Natural killer cell (primary cell): ENCODE measurements around the gene SHKBP1. TPM values are rescaled to one million over a fixed set of nuclear protein-coding genes. Genes with fewer than 3 reads are reported as not detected.
A peak's percentile ranks its signal among the peaks of the same experiment; 100 is the strongest.

Source experiments
- ATAC-seq, 3 donors: fragments of 150-1000 bp in 2 of 3; fragments of 200-7000 bp in 1 of 3; cut with Tn5 transposase; 1 replicate in 1 of 3; 2 replicates in 2 of 3; pipeline ENCODE4 v1.10.0; 2021; ENCODE audit warnings: mild to moderate bottlenecking in 2 of 3, moderate library complexity in 2 of 3
- DNase-seq, 2 donors: peaks; one replicate each; pipeline versions ENCODE4 v3.0.0 to v3.0.0-alpha.2; 2013 to 2021; ENCODE audit warnings: mixed read lengths in 1 of 2
- H3K27ac ChIP-seq: one replicate; pipeline ENCODE4 v1.5.1; 2013; ENCODE audit warnings: mild to moderate bottlenecking, low read length
- H3K27me3 ChIP-seq: one replicate; pipeline ENCODE4 v1.6.1; 2013; ENCODE audit warnings: low read length; ENCODE audit not compliant: control insufficient read depth, insufficient read depth
- H3K36me3 ChIP-seq: one replicate; pipeline ENCODE4 v1.6.1; 2013; ENCODE audit warnings: low read length; ENCODE audit not compliant: control insufficient read depth, insufficient read depth
- H3K4me1 ChIP-seq: one replicate; pipeline ENCODE4 v1.6.1; 2013; ENCODE audit warnings: low read length; ENCODE audit not compliant: control insufficient read depth, insufficient read depth
- H3K4me3 ChIP-seq: one replicate; pipeline ENCODE4 v1.5.1; 2013; ENCODE audit warnings: low read length
- H3K9me3 ChIP-seq: one replicate; pipeline ENCODE4 v1.6.1; 2013; ENCODE audit warnings: low read length; ENCODE audit not compliant: control insufficient read depth, insufficient read depth
- H3K27ac Mint-ChIP-seq, 2 donors: one replicate each; pipeline ENCODE4 v1.8.0; 2022; ENCODE audit warnings: mild to moderate bottlenecking in 2 of 2, mixed read lengths in 2 of 2, moderate library complexity in 1 of 2
- H3K27me3 Mint-ChIP-seq, 2 donors: one replicate each; pipeline ENCODE4 v1.8.0; 2022; ENCODE audit warnings: low read depth in 2 of 2, mixed read lengths in 2 of 2
- H3K36me3 Mint-ChIP-seq: one replicate; pipeline ENCODE4 v1.8.0; 2022; ENCODE audit warnings: mixed read lengths
- H3K4me1 Mint-ChIP-seq, 2 donors: one replicate each; pipeline ENCODE4 v1.8.0; 2022; ENCODE audit warnings: mixed read lengths in 2 of 2
- H3K4me3 Mint-ChIP-seq: one replicate; pipeline ENCODE4 v1.8.0; 2022; ENCODE audit warnings: mild to moderate bottlenecking, moderate library complexity, mixed read lengths
- H3K9me3 Mint-ChIP-seq, 2 donors: one replicate each; pipeline ENCODE4 v1.8.0; 2022; ENCODE audit warnings: mixed read lengths in 2 of 2
- WGBS: methylation state at CpG from one replicate; pipeline ENCODE4 v1.1.7; 2013; ENCODE audit warnings: missing lambda C conversion rate; ENCODE audit not compliant: insufficient coverage; 5-methylcytosine and 5-hydroxymethylcytosine counted together
- intact Hi-C: fragments of 100-400 bp; cut with micrococcal nuclease; formaldehyde crosslinking; loops from one replicate; pipeline ENCODE4 v1.14.2; 2022
- total RNA-seq, 4 donors: library from RNA; stranded (reverse); fragments of 120-200 nt in 1 of 4; gene quantifications; one replicate each; pipeline versions ENCODE4 v1.2.3 to v1.2.4, GENCODE V29; 2013 to 2022
- TF ChIP-seq, protein P1 (sequence below): fragments of 200-600 bp; IDR thresholded peaks from one replicate; pipeline ENCODE4 v1.8.0; 2022; ENCODE audit warnings: antibody characterized with exemption

Gene SHKBP1
- total RNA-seq, 3 donors from 2014 or later (not counting 1 experiment from before 2014, with no cell fraction given), result 209 to 224 (median 209) TPM

DNA sequence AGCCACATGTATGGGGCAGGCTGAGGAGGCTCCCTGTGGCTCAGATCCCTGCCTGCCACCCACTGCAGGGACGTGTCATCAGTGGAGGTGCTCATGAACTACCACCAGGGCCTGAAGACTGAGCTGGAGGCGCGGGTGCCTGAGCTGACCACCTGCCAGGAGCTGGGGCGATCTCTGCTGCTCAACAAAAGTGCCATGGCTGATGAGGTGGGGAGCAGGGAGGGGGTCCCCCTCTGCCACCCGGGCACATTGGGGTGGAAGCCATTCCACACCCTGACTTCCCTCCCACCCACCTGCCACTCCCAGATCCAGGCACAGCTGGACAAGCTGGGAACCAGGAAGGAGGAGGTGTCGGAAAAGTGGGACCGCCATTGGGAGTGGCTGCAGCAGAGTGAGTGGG, 11.3 kb upstream of the SHKBP1 start:
- TF ChIP-seq, protein P1, sequence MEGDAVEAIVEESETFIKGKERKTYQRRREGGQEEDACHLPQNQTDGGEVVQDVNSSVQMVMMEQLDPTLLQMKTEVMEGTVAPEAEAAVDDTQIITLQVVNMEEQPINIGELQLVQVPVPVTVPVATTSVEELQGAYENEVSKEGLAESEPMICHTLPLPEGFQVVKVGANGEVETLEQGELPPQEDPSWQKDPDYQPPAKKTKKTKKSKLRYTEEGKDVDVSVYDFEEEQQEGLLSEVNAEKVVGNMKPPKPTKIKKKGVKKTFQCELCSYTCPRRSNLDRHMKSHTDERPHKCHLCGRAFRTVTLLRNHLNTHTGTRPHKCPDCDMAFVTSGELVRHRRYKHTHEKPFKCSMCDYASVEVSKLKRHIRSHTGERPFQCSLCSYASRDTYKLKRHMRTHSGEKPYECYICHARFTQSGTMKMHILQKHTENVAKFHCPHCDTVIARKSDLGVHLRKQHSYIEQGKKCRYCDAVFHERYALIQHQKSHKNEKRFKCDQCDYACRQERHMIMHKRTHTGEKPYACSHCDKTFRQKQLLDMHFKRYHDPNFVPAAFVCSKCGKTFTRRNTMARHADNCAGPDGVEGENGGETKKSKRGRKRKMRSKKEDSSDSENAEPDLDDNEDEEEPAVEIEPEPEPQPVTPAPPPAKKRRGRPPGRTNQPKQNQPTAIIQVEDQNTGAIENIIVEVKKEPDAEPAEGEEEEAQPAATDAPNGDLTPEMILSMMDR, result no peak
- Histone ChIP-seq H3K27me3 (peaks cover 26% of the 10 kb centered on the region), H3K9me3 (no peaks in the 10 kb centered on the region), H3K4me1 (peaks cover 17% of the 10 kb centered on the region), H3K27ac (no peak overlapping the region), H3K36me3 (no peaks in the 10 kb centered on the region), H3K4me3 (no peak overlapping the region)
- ATAC-seq (no peak), DNase-seq (no peak)
- H3K4me3 Mint-ChIP-seq, result no peak overlapping the region
- H3K4me1 Mint-ChIP-seq, result peaks cover 5 to 10% of the 10 kb centered on the region in 2 donors
- no peak overlapping the region for H3K27ac Mint-ChIP-seq
- 87% methylated on average over 7 of the region's 7 CpGs for WGBS
- intact Hi-C loops, result no loop called here
- H3K27me3 Mint-ChIP-seq, result peaks cover 22 to 30% of the 10 kb centered on the region in 2 donors
- no peaks in the 10 kb centered on the region for H3K9me3 Mint-ChIP-seq
- H3K36me3 Mint-ChIP-seq, result no peaks in the 10 kb centered on the region

DNA sequence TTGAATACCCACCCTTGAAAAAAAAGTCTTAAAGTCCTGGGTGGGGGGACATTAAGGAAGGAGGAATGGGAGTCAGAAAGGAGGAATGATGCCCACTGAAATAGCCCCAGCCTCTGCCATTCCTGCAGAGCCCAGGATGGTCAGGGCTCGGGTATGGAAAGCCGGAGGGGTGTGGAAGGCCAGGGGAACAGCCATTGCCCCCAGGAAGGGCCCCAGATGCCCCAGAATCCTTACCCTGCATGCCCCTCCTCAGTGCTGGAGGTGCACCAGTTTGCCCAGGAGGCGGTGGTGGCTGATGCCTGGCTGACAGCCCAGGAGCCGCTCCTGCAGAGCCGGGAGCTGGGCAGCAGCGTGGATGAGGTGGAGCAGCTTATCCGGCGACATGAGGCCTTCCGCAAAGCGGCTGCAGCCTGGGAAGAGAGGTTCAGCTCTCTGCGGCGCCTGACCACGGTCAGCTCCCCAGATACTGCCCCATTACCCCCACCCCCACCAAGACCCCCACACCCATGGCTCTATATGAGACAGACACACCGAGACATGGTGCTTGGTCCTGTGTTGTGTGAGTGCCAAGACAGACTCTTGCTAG, 10.7 kb upstream of the SHKBP1 start:
- Mint-ChIP-seq H3K36me3 (no peaks in the 10 kb centered on the region), H3K27me3 (peaks cover 22 to 30% of the 10 kb centered on the region in 2 donors), H3K9me3 (no peaks in the 10 kb centered on the region), H3K27ac (no peak overlapping the region), H3K4me1 (peaks cover 10 to 17% of the 10 kb centered on the region in 2 donors), H3K4me3 (no peak overlapping the region)
- WGBS, result 85% methylated on average over 13 of the region's 14 CpGs
- Histone ChIP-seq H3K4me1 (peaks cover 22% of the 10 kb centered on the region), H3K27me3 (peaks cover 22% of the 10 kb centered on the region), H3K36me3 (no peaks in the 10 kb centered on the region), H3K9me3 (no peaks in the 10 kb centered on the region), H3K27ac (no peak overlapping the region), H3K4me3 (no peak overlapping the region)
- TF ChIP-seq, protein P1, result no peak
- no peak for ATAC-seq
- intact Hi-C loops, result no loop called here
- no peak for DNase-seq

DNA sequence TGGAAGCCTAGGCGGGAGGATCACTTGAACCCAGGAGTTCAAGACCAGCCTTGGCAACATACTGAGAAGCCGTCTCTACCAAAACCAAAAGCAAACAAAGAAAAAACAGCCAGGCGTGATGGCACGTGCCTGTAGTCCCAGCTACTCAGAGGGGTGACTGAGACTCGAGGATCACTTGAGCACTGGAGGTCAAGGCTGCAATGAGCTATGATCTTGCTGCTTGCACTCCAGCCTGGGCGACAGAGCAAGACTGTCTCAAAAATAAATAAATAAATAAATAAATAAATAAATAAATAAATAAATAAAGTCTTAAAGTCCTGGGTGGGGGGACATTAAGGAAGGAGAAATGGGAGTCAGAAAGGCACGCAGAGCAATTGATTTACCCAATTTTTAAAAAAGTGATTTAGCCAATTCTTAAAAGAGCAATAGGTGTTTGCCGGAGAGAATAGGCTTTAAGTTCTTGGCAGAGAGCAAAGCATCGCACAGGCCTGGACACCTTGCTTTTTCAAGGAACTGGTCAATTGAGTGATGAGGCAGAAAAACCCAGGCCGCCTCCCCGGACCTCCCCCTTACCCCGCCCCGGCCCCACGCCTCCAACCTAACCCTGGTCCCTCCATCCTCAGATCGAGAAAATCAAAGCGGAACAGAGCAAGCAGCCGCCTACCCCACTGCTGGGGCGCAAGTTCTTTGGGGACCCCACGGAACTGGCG, 9.5 kb upstream of the SHKBP1 start:
- Mint-ChIP-seq H3K4me3 (peak overlapping the region; percentile 52), H3K9me3 (no peaks in the 10 kb centered on the region), H3K27me3 (peaks cover 15 to 25% of the 10 kb centered on the region in 2 donors), H3K36me3 (no peaks in the 10 kb centered on the region), H3K4me1 (peaks cover 12 to 14% of the 10 kb centered on the region in 2 donors), H3K27ac (no peak overlapping the region)
- no peaks in the 10 kb centered on the region for H3K9me3 ChIP-seq
- H3K4me3 ChIP-seq, result no peak overlapping the region
- intact Hi-C loops, result no loop called here
- TF ChIP-seq, protein P1, result no peak
- peaks cover 25% of the 10 kb centered on the region for H3K4me1 ChIP-seq
- ATAC-seq, result no peak
- no peak for DNase-seq
- WGBS, result 26% methylated on average over 19 of the region's 20 CpGs
- no peak overlapping the region for H3K27ac ChIP-seq
- H3K27me3 ChIP-seq, result peaks cover 22% of the 10 kb centered on the region
- no peaks in the 10 kb centered on the region for H3K36me3 ChIP-seq
